ENCODE data around the gene PPM1L.

The PPM1L gene

DNA sequence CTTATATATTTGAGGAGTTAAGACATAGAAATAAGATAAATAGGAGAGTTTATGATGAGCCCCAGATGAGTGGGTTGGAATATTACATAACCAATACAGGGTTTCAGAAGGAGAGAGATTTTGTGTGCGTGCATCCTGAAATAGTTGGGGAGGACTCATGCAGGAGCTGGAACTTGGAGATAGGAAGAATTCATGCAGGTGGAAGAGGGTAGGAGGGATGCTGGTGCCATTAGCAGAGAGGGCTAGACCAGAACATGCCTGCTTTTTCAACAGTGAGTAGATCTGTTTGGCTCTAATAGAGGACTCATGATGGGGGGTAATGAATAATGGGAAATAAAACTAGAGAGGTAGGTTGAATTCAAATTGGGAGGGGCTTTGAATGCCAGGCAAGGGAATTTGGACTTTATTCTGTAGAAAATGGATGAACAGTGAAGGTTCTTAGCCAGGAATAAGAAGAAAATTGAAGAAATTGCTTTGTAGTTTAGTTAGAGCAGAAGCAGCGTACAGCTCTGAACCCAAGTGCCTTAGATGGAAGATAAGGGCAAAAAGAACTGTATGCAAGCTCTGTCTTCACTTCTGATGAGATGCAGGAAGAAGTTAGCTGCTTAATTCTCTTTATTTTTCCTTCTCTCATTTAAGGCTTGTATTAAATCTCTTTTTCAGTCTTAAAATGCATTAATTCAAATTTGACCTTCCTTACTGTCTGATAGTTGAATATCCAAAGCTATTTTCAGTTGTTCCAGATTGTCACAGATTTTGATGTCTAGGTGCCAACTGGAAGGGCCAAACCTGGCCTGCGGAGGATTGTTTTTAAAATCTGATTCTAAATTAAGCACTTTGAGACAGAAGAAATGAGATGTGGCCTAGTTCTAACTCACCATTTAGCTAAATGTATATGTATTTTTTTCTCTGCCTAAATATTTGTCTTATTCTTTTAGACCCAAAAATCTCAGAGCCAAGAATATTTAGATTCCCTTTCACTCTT, 86.3 kb downstream of the PPM1L start:
- no peak overlapping the region for H3K4me3 Mint-ChIP-seq
- no peaks in the 10 kb centered on the region for H3K9me3 Mint-ChIP-seq
- no peaks in the 10 kb centered on the region for H3K27me3 Mint-ChIP-seq
- no peaks in the 10 kb centered on the region for H3K4me1 Mint-ChIP-seq
- DNase-seq (no peak), ATAC-seq (no peak)
- no peak overlapping the region for H3K27ac Mint-ChIP-seq

DNA sequence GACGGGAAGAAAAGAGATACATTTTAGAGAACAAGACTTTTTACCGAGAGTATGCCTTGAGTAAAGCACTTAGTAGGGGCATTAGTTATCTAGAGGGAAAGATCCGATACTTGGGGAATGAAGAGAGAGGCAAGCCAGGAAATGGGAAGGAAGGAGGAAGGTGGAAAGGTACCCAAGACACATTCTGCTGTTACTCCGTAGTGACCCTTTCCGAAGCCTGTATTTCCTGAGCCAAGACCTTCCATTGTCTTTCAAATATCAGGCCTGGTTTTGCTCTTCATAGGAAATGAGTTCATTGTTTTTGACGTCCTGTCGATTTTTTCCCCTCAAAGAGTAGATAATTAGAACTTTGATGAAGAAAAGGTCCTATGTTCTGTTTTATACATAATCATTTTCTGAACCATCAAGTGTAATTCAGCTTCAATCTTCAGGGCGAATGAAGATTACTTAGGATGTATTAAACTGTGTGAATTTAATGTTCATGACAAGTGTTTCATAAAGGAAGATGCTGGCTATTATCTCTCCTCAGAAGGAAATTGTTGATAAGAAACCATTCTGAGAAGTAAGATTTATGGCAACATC, 95.7 kb downstream of the PPM1L start:
- no peaks in the 10 kb centered on the region for H3K4me1 Mint-ChIP-seq
- DNase-seq: no peak

GRCh38 chr3:160852856-160853255, 96.8 kb downstream of the PPM1L start:
- peaks cover 0 to 7% of the 10 kb centered on the region in 2 donors for H3K9me3 Mint-ChIP-seq
- H3K27ac Mint-ChIP-seq: no peak overlapping the region
- ATAC-seq: no peak
- DNase-seq: no peak
- no peaks in the 10 kb centered on the region for H3K27me3 Mint-ChIP-seq
- H3K4me3 Mint-ChIP-seq: no peak overlapping the region
- no peaks in the 10 kb centered on the region for H3K4me1 Mint-ChIP-seq

More for the DNA sequence above, 95.7 kb downstream of the PPM1L start:
- Mint-ChIP-seq H3K4me3 (no peak overlapping the region), H3K9me3 (peaks cover 0 to 7% of the 10 kb centered on the region in 2 donors), H3K27me3 (no peaks in the 10 kb centered on the region), H3K27ac (no peak overlapping the region)
- ATAC-seq: no peak

DNA sequence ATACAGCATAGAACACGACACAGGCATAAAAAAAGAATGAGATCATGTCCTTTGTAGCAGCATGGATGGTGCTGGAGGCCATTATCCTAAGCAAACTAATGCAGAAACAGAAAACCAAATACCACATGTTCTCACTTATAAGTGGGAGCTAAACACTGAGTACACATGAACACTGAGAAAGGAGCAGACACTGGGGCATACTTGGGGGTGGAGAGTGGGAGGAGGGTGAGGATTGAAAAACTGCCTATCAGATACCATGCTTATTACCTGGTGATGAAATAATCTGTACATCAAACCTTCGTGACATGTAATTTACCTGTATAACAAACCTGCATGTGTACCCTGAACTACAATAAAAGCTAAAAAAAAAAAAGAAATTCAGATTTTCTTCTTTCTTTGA, 100.4 kb downstream of the PPM1L start:
- Mint-ChIP-seq H3K27me3 (no peaks in the 10 kb centered on the region), H3K4me1 (no peaks in the 10 kb centered on the region), H3K9me3 (peaks cover 0 to 7% of the 10 kb centered on the region in 2 donors), H3K27ac (no peak overlapping the region), H3K4me3 (no peak overlapping the region)
- DNase-seq: no peak
- ATAC-seq: no peak

GRCh38 chr3:160857476-160858119, 101.6 kb downstream of the PPM1L start:
- Mint-ChIP-seq H3K4me1 (no peaks in the 10 kb centered on the region), H3K27ac (no peak overlapping the region), H3K9me3 (peaks cover 0 to 7% of the 10 kb centered on the region in 2 donors), H3K4me3 (no peak overlapping the region), H3K27me3 (no peaks in the 10 kb centered on the region)
- ATAC-seq: no peak
- DNase-seq: no peak

- ATAC-seq: no peak
- Mint-ChIP-seq H3K27me3 (no peaks in the 10 kb centered on the region), H3K4me3 (no peak overlapping the region), H3K9me3 (no peaks in the 10 kb centered on the region), H3K4me1 (no peaks in the 10 kb centered on the region), H3K27ac (no peak overlapping the region)
- DNase-seq: no peak
Observed at GRCh38 chr3:160860346-160860745, 104.3 kb downstream of the PPM1L start.

DNA sequence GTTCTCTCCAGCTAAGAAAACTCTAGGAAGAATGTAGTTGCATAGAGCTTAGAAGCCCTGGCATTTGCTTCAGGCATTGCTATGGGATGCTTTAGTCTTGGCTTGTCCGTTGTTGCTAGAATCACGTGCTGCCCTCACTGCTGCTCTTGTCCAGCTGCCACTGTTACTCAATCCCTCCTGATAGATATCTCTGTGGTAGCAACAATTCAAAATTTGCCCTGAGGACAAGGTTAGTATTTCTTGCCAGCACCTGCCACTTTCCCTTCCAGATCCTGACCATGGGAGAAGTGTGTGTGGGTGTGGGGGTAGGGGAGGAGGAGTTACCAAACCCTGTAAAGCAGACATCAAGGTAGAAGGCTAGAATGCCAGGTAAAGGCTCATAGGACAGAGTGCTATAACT, 113.8 kb downstream of the PPM1L start:
- Mint-ChIP-seq H3K27ac (no peak overlapping the region), H3K4me1 (no peaks in the 10 kb centered on the region), H3K4me3 (no peak overlapping the region), H3K27me3 (peaks cover 6% of the 10 kb centered on the region), H3K9me3 (no peaks in the 10 kb centered on the region)
- DNase-seq (no peak), ATAC-seq (no peak)

DNA sequence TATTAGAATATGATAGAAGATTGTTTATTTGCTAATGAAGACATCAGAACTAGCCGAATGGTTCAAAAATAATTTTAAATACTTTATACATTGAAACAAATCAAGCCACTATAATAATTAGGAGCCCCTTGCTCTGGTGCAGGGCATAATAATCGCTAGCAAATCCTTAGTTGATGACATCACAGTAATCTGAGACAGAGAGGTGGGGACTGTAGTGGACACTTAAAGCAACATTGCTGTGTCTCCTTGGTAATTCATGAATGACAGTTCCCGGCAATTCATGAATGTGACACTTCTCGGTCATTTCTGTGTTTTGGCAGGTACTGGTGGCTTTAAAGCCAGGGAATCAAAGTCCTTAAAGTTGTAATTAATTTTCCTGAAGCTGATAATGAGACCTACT, 114.3 kb downstream of the PPM1L start:
- Mint-ChIP-seq H3K9me3 (no peaks in the 10 kb centered on the region), H3K4me3 (no peak overlapping the region), H3K27me3 (peaks cover 6% of the 10 kb centered on the region), H3K4me1 (no peaks in the 10 kb centered on the region), H3K27ac (no peak overlapping the region)
- DNase-seq: no peak
- ATAC-seq: no peak

- peaks cover 5% of the 10 kb centered on the region for H3K27me3 Mint-ChIP-seq
- ATAC-seq (no peak), DNase-seq (no peak)
- no peaks in the 10 kb centered on the region for H3K9me3 Mint-ChIP-seq
- H3K27ac Mint-ChIP-seq: no peak overlapping the region
- no peaks in the 10 kb centered on the region for H3K4me1 Mint-ChIP-seq
- no peak overlapping the region for H3K4me3 Mint-ChIP-seq
Observed at GRCh38 chr3:160874736-160875135, 118.7 kb downstream of the PPM1L start.

DNA sequence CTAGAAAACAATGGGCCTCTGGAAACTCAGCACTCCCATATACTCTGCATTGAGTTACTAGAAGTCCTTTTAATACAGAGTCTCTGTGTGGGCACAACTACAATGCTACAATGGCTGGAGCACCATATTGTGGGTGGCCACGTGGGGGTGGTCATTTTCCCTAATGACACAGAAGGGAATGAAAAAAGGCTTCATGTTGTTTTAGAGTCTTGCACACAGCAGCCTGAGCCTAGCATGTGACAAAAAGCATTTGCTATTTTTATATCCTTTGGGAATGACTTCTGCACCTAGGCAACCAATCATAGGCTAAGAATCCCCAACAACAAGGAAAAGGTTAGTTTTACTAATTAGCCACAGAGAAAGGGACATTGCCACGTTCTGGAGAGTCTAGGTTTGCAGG, 120.6 kb downstream of the PPM1L start:
- Mint-ChIP-seq H3K27me3 (no peaks in the 10 kb centered on the region), H3K9me3 (no peaks in the 10 kb centered on the region), H3K4me1 (no peaks in the 10 kb centered on the region), H3K27ac (no peak overlapping the region), H3K4me3 (no peak overlapping the region)
- DNase-seq (no peak), ATAC-seq (no peak)

DNA sequence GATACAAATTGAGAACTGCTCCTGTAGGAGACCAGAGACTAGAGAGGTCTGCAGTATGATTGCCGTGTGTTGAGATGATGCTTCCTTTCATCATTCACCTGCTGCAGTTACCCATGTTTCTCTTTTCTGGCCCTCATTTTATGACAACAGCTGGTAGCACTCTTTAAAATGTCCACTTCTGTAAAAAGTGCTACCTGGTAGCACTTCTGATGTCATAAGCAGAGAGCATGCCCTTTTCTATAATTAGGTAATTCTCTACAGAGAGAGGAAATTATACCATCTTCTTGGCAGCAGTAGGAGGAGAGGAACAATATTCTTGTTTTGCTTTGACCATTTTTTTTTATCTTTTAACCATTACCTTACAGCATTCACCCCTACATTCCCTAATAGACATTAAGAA, 123.8 kb downstream of the PPM1L start:
- Mint-ChIP-seq H3K27me3 (no peaks in the 10 kb centered on the region), H3K27ac (no peak overlapping the region), H3K4me1 (no peaks in the 10 kb centered on the region), H3K4me3 (no peak overlapping the region), H3K9me3 (no peaks in the 10 kb centered on the region)
- DNase-seq (no peak), ATAC-seq (no peak)

- Mint-ChIP-seq H3K9me3 (peaks cover 17 to 20% of the 10 kb centered on the region in 2 donors), H3K27me3 (no peaks in the 10 kb centered on the region), H3K4me3 (no peak overlapping the region), H3K4me1 (no peaks in the 10 kb centered on the region), H3K27ac (no peak overlapping the region)
- DNase-seq (no peak), ATAC-seq (no peak)
Observed at GRCh38 chr3:160883373-160883772, 127.3 kb downstream of the PPM1L start.

DNA sequence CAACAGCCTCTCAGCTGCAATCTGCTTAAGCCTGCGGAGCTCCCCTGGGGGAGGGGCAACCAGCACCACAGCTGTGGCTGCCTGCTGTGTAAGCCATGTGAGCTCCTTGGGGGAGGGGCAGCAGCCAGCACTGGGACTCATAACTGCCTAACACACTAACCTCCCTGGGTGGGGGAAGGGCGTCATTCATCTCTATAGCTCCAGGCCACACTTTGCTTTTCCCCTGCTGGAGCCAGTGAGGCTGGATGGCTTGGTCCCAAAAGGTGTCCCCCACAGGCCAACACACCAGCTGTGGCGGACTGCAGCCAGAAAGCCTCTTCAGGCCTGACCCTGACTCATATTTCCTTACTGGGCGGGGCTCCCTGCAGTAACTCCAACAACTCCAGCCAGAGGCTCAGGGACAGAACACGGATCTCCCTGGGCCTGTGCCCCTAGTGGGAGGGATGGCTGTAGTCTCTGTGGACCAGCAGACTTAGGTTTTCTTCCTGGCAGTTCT, 129.8 kb downstream of the PPM1L start:
- no peak for DNase-seq
- no peak overlapping the region for H3K4me3 Mint-ChIP-seq
- H3K9me3 Mint-ChIP-seq: peaks cover 21 to 28% of the 10 kb centered on the region in 2 donors
- H3K4me1 Mint-ChIP-seq: no peaks in the 10 kb centered on the region
- peak; percentile 12 for ATAC-seq
- H3K27ac Mint-ChIP-seq: no peak overlapping the region
- no peaks in the 10 kb centered on the region for H3K27me3 Mint-ChIP-seq

DNA sequence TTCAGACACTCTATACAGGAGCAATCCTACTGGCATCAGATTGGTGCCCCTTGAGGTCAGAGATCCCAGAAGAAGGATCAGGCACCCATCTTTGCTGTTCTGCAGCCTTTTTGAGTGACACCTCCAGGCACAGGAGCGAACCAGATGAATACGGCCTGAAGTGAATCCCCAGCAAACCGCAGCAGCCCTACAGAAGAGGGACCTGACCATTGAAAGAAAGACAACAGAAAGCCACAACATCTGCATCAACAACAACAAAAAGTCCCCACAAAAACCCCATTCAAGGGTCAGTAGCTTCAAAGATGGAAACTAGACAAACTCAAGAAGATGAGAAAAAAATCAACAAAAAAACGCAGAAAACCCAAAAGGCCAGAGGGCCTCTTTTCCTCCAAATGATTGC, 130.4 kb downstream of the PPM1L start:
- no peaks in the 10 kb centered on the region for H3K4me1 Mint-ChIP-seq

DNA sequence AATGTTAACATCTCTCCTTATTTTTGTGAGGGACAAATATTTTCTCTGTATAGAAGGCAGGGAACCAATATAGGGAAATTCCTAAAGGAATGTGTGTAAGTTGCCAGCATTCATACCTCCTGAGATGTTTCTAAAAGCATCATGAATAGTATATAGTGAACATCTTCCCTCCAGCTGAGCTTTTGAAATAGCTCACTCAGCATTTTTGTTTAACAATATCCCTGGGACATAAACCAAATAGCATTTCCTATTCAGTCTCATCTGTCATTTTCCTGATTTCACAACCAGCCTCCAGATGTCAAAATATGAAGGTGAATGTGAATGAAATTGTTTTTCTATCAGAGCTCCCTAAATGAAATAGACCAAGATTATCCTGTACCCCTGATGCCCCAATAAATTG, 137.2 kb downstream of the PPM1L start:
- ATAC-seq: no peak
- DNase-seq: no peak
- H3K9me3 Mint-ChIP-seq: peaks cover 5 to 14% of the 10 kb centered on the region in 2 donors
- no peaks in the 10 kb centered on the region for H3K4me1 Mint-ChIP-seq
- no peak overlapping the region for H3K4me3 Mint-ChIP-seq
- no peaks in the 10 kb centered on the region for H3K27me3 Mint-ChIP-seq
- no peak overlapping the region for H3K27ac Mint-ChIP-seq

More for the DNA sequence above, 130.4 kb downstream of the PPM1L start:
- no peaks in the 10 kb centered on the region for H3K27me3 Mint-ChIP-seq
- H3K4me3 Mint-ChIP-seq: no peak overlapping the region
- H3K27ac Mint-ChIP-seq: no peak overlapping the region
- peaks cover 21 to 28% of the 10 kb centered on the region in 2 donors for H3K9me3 Mint-ChIP-seq
- ATAC-seq: no peak
- DNase-seq: no peak

DNA sequence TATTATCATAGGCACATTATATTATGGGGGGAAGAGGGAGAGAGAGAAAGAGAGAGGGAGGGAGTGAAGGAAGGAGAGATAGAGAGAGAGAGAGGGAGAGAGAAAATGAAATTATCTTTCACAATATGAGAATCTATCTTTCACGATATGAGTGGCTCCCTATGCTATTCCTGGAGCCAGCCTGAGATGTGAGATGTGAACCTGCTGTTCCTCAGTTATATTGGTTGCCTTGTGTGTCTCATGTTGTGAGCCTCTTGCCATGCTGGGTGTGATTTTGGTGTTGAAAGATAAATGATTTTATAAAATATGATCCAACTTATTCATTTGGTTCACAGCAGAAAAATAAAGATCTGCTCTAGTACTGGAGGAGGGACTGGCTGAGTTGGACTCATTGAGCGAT, 148.7 kb downstream of the PPM1L start:
- no peak for ATAC-seq
- H3K27ac Mint-ChIP-seq: peak overlapping the region in 1 of 2 donors; percentile 30

More for the DNA sequence above, 148.7 kb downstream of the PPM1L start:
- Mint-ChIP-seq H3K9me3 (peaks cover 0 to 6% of the 10 kb centered on the region in 2 donors), H3K4me3 (no peak overlapping the region), H3K27me3 (no peaks in the 10 kb centered on the region), H3K4me1 (no peaks in the 10 kb centered on the region)
- no peak for DNase-seq
